Activated CD8-positive, alpha-beta memory T cell treated with anti-CD3 and anti-CD28 coated beads, Interleukin-2, amount 50 U/mL, for 1 hour (primary cell): ENCODE results near the gene CDH4.

ENCODE experiments used
- DNase-seq: peaks from one replicate; pipeline ENCODE4 v3.0.0-alpha.2; 2020; ENCODE audit errors: extremely low read depth

The CDH4 gene

GRCh38 chr20:61733891-61734732 lies 482.1 kb downstream of the CDH4 start:
- no peak for DNase-seq

DNA sequence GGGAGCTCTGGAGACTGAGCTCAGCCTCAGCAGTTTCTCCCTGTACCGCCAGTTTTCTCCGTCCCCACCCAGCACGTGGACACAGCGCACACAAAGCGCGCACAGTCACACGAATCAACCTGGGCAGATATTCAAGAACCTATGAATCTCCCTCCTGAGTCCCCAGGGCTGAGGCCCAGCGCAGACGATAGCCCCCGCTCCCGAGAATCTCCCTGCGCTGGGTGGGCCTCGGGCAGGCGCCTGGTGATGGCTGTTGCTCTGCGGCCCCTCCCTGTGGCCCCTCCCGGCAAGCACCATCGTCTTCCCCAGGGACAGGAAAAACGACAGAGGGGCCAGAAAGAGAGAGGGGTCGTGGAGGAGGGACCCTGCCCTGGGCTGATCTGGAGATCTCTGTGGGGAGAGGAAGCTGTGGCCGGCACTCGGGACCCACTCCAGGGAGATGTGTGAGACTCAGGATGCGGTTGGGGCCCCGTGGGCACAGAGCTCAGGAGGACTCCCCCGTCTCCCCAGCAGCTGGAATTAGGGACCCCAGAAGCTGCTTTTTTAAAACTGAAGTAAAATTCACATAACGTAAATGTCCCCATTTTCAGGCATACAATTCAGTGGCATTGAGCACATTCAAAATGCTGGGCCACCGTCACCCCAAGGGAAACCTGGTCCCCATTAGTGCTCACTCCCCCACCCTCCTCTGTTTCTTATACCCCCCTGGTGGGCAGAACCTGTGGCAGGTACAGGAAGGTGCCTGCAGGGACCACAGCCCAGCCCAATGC lies 482.9 kb downstream of the CDH4 start:
- no peak for DNase-seq

- no peak for DNase-seq
Measured at GRCh38 chr20:61735503-61735785, 483.4 kb downstream of the CDH4 start.

DNA sequence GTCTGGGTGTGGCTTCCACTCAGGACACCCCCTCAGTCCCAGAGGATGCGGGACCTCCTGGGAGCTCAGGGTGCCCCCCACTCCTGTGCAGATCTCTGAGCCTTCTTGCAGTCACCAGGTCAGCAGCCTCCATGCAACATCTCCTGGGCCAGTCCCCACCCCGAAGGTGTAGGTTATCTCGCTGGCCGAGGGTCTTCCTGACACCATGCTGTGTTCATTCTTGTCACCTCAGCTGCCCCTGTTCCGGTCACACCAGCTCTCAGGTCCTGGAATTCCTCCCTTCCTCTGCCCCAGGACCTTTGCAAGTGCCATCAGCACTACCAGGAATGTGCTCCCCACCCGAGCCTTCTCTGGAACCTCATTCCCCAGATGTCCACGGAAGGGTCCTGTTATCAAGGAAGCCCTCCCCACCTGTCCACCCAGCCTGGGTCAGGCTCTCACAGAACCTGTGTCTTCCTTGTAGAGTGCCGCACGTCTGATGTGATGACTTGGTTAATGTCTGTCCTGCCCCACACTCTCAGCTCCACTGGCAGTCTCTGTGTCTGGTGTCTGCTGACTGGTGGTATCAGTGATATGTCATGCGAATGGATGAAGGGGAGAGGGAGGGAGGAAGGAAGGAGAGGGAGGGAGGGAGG lies 484.1 kb downstream of the CDH4 start:
- no peak for DNase-seq

DNA sequence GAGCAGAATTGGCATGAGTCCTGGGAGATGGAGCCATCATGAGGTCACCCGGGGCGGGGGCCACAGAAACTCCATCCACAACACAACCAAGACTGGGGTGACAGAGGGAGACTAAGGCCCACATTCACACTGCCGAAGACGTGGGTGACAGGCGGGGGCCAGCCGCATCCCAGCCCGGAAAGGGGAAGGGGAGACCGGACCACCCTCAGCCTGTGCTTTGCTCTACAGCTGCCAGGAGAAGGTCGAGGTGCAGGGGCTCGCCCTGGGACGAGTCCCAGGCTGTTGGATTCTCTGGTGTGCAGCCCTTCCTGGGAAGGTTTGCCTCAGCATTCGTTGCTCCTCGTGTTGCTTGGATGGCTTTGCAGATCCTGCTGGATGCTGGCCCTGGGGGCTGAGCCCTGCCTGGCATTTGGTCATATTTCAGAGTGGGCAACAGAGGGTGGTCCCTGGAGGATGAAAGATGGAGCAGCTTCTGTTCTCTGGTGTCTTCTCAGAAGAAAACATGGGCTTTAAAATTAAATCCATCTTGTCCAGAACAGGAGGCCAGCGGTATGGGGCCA lies 484.8 kb downstream of the CDH4 start:
- no peak for DNase-seq

DNA sequence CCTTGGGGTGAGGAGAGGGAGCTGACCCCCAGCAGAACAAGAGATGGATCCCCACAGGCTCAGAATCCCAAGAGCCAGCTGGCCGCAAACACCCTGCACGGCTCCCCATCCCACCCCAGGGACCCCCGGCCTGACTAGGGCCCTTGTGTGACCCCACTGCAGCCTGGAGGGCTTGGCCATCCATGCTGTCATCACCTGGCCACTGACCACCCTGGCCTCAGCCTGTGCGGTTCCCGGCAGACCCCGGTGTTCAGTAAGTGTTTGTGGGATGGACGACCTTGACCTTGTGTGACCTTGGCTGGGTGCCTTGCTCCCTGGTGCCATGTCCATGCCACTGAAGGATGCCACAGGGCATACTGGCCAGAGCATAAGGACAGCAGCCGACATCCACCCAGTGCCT lies 485.3 kb downstream of the CDH4 start:
- no peak for DNase-seq

DNA sequence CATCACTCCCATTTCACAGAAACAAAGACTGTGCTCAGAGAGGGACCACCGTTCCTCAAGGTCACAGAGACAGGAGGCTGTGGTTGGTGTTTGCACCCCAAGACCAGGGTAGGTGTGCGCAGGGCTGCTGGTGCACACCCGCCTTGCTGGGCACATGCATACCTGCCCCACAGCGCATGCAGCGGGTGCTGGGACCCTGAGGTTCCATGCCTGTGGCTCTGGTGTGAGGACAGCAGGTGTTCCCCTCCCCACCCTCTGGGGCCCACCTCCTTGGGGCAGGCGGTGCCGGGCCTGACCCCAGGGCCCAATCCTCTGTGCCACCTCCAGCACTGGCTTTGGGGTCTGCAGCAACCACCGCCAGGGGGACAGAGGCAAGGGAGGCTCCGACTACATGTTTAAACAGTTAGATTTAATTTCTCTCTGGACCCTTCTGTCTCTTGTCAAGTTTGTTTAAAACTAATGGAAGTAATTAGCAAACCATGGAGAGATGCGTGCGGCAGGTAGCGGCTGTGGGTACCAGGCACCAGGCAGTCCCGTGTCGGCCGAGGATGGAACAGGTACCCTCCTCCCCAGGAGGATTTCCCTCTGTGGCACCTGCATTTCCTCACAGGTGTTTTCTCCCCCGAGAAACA lies 485.9 kb downstream of the CDH4 start:
- DNase-seq: no peak

GRCh38 chr20:61738601-61739069 lies 486.6 kb downstream of the CDH4 start:
- DNase-seq: no peak

- no peak for DNase-seq
Measured at GRCh38 chr20:61739086-61739831, 487.2 kb downstream of the CDH4 start.

- DNase-seq: no peak
Measured at GRCh38 chr20:61739832-61740118, 487.7 kb downstream of the CDH4 start.

- DNase-seq: no peak
Measured at GRCh38 chr20:61742097-61742825, 490.2 kb downstream of the CDH4 start.

- DNase-seq: no peak
Measured at GRCh38 chr20:61743606-61744005, 491.5 kb downstream of the CDH4 start.

DNA sequence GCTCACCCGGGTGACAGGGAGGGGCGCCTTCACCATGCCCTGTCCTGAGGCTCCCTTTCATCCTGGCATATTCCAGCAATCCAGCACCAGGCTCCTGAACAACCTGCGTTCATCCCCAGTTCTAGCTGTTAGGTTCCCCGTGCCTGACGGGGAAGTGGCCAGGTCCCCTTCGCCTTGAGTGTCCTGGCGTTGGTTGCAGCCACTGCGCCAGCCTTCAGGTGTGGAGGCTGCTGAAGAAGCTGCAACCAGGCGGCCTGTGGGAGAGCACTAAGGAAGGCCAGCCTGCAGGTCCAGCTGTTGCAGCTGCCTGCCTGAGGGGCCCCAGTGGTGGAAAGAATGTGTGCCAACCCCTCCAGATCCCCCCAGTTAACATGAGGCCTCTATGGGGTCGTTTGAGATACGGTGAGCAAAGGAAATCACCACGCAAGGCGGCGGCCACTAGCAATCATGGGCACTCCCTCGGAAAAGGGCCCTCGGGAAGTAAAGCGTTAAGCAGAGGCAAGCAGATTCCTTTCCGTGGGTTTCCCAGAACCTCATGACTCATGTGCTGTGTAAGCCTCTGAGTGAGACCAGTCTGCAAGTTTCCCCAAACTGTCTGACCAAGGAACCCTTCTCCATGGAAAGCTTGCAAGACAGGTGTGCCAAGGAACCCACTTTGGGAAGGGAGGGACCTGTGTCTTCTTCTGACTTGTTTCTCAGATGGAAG lies 492.8 kb downstream of the CDH4 start:
- DNase-seq: no peak

DNA sequence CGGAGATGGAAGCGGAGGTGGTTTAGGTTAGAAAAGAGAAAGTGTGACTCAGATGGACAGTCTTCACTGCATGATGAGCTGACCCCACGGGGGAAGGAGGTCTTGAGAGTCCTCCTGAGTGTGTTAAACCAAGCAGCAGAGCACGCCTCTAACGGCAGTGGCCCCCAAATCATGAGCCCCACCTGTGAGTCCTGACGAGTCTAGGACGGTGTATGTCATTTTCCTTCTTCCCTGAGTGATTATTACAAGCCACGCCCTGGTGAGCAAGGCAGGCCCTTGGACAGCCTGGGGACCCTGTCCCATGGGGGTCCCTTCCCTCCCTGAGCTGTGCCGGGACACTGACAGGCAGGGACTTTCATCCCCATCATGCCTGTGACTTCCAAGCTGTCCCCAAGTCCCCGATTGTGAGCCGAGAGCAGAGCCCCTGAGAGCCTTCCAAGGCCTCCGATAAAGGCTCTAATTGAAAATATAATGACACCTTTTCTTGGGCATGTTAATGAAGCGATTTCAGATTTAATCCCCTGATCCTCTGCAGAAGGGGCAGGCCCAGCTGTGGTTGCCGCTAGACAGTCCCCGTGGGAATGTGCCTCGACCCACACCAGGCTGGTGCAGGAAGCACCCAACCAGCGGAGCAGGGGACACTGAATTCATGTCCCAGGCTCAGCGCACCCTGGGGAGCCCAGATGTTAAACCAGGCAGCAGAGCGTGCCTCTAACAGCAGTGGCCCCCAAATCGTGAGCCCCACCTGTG lies 493.5 kb downstream of the CDH4 start:
- DNase-seq: no peak

DNA sequence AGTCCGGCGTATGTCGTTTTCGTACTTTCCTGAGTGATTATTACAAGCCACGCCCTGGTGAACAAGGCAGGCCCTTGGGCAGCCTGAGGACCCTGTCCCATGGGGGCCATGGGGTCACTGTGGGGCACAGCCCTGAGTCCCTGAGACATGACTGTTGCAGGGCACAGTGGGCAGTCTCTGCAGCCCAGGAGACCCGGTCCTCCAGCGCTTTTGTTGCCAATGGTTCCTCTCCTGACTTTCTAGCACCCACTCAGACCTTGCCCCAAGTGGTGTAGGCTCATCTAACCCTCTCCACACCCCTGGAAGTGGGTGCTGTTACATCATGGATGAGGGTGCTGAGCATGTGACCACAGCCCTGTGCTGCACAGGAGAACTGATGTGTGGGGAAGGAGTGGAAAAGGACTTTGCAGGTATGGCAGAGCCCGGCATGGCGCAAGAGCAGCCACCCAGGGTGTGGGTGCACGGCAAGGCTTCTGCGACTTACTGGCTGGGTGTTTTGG lies 494.1 kb downstream of the CDH4 start:
- no peak for DNase-seq

- no peak for DNase-seq
Measured at GRCh38 chr20:61746781-61747180, 494.7 kb downstream of the CDH4 start.

DNA sequence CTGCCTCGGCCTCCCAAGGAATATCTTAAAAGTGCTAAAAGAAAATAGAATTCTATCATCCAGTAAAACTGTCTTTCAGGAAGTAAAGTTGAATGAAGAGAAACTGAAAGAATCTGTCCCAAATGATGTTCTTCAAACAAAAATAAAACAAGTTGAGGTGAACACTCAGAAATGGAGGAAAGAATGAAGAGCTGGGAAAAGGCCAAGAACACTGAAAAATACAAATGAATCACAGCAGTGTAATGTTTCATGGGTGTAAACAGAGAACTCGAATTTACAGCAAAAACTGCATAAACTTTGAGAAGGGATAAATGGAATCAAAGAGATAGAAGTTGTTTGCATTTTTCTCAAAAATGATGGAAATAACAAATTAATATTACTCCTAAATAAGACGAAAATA lies 496.3 kb downstream of the CDH4 start:
- no peak for DNase-seq

DNA sequence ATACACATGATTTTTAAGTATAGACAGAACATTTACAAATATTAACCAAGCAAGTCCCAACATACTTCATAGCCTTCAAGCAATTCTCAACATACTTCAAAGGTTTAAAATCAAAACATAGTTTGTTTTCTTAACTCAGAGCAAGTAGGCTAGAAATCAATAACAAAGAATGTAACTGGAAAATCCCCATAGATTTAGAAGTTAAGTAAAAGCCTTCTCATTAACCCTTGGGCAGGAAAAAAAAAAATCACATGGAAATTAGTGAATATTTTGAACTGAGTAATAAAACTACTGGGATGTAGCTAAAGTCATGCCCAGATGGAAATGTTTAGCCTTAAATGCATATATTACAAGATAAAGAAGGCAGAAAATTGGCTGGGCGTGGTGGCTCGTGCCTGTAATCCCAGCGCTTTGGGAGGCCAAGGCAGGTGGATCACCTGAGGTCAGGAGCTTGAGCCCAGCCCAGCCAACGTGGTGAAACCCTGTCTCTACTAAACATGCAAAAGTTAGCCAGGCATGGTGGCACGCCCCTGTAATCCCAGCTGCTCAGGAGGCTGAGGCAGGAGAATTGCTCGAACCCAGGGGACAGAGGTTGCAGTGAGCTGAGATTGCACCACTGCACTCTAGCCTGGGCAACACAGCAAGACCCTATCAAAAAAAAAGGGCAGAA lies 497.5 kb downstream of the CDH4 start:
- DNase-seq: no peak

DNA sequence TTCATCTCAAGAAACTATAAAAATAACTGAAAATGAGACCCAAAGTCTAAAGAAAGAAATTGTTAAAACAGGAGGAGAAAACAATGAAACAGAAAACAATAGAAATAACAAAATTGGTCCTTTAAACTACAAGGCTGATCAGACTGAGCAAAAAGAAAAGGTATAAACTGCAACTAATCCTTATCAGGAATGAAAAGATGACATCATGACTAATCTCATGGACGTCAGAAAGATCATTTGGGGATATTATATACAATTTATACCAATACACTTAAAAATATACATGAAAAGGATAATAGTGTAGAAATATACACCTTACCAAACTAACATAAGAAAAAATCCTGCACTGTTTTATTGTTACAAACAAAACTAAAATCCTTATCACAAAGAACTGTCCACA lies 498.0 kb downstream of the CDH4 start:
- no peak for DNase-seq
